PC-9 (cell line): ENCODE measurements around the gene MEIS2. TPM values are rescaled to one million over a fixed set of nuclear protein-coding genes. Genes with fewer than 3 reads are reported as not detected.

ENCODE experiments used
- BruUV-seq: library from RNA; stranded (reverse); fragments of 400-500 nt; replicated peaks from 2 replicates; lab custom pipeline; 2021; lab: Mats Ljungman, UMichigan
- CTCF ChIA-PET: fragments of 300-600 bp; sonication (Branson Sonifier 250); formaldehyde crosslinking; loops from one replicate; lab custom pipeline; 2022; ENCODE audit warnings: antibody characterized with exemption; lab: Charles Lee
- POLR2A ChIA-PET: fragments of 300-600 bp; sonication (Branson Sonifier 250); formaldehyde crosslinking; loops from one replicate; lab custom pipeline; 2022; ENCODE audit warnings: antibody characterized with exemption; ENCODE audit not compliant: unreplicated experiment; lab: Charles Lee
- DNase-seq, 2 experiments: peaks; one replicate each; pipeline versions ENCODE4 v3.0.0 to v3.0.0-alpha.2; 2015 to 2022; ENCODE audit warnings: mixed read lengths in 1 of 2
- H2AFZ ChIP-seq: fragments of 200-600 bp; sonication (generic); 2 replicates; pipeline ENCODE4 v1.8.1; 2017; ENCODE audit warnings: antibody characterized with exemption
- H3F3A ChIP-seq: fragments of 200-600 bp; sonication (generic); 2 replicates; pipeline ENCODE4 v1.8.1; 2017; ENCODE audit warnings: antibody characterized with exemption, mild to moderate bottlenecking, low read depth; ENCODE audit not compliant: insufficient read depth
- H3K27ac ChIP-seq: fragments of 200-600 bp; sonication (generic); 2 replicates; pipeline ENCODE4 v1.6.1; 2016; ENCODE audit warnings: mixed run types
- H3K27me3 ChIP-seq: fragments of 200-600 bp; sonication (generic); 2 replicates; pipeline ENCODE4 v1.6.1; 2016; ENCODE audit warnings: low read depth, mixed run types; ENCODE audit not compliant: insufficient read depth
- H3K36me3 ChIP-seq: fragments of 200-600 bp; sonication (generic); 2 replicates; pipeline ENCODE4 v1.6.1; 2016; ENCODE audit warnings: low read depth, mixed run types
- H3K4me1 ChIP-seq: fragments of 200-600 bp; sonication (generic); replicated peaks from 2 replicates; pipeline ENCODE4 v1.6.1; 2016; ENCODE audit warnings: mixed run types; ENCODE audit not compliant: insufficient read depth
- H3K4me2 ChIP-seq: fragments of 200-600 bp; sonication (generic); 2 replicates; pipeline ENCODE4 v1.6.1; 2017; ENCODE audit warnings: mixed run types
- H3K4me3 ChIP-seq: fragments of 200-600 bp; sonication (generic); 2 replicates; pipeline ENCODE4 v1.6.1; 2016; ENCODE audit warnings: mixed run types
- H3K79me2 ChIP-seq: fragments of 200-600 bp; sonication (generic); 2 replicates; pipeline ENCODE4 v1.6.1; 2017; ENCODE audit warnings: low read depth, mixed run types
- H3K9me2 ChIP-seq: fragments of 200-600 bp; sonication (generic); 2 replicates; pipeline ENCODE4 v1.8.1; 2017; ENCODE audit warnings: mild to moderate bottlenecking; ENCODE audit not compliant: insufficient read depth
- H3K9me3 ChIP-seq: fragments of 200-600 bp; sonication (generic); 2 replicates; pipeline ENCODE4 v1.8.1; 2016; ENCODE audit warnings: low read depth; ENCODE audit not compliant: insufficient read depth
- H4K20me1 ChIP-seq: fragments of 200-600 bp; sonication (generic); 2 replicates; pipeline ENCODE4 v1.8.1; 2017; ENCODE audit not compliant: insufficient read depth
- EZH2 ChIP-seq: fragments of 200-600 bp; sonication (generic); IDR thresholded peaks from 2 replicates; pipeline ENCODE4 v1.8.0; 2017; ENCODE audit warnings: antibody characterized with exemption, low read depth
- intact Hi-C: fragments of 100-400 bp; cut with micrococcal nuclease; formaldehyde crosslinking; loops from one replicate; pipeline ENCODE4 v1.10.0; 2022; ENCODE audit not compliant: unreplicated experiment
- total RNA-seq: library from RNA; stranded (reverse); gene quantifications from 2 replicates; pipeline ENCODE4 v1.2.3, GENCODE V29; 2021
- TF ChIP-seq, protein P1 (sequence below): fragments of 200-600 bp; sonication (generic); conservative IDR thresholded peaks from 2 replicates; pipeline ENCODE4 v1.6.1; 2017; ENCODE audit warnings: mixed run types, antibody characterized with exemption, mild to moderate bottlenecking, moderate library complexity

The MEIS2 gene
- total RNA-seq, 1 experiment from 2014 or later: 29.1 TPM

DNA sequence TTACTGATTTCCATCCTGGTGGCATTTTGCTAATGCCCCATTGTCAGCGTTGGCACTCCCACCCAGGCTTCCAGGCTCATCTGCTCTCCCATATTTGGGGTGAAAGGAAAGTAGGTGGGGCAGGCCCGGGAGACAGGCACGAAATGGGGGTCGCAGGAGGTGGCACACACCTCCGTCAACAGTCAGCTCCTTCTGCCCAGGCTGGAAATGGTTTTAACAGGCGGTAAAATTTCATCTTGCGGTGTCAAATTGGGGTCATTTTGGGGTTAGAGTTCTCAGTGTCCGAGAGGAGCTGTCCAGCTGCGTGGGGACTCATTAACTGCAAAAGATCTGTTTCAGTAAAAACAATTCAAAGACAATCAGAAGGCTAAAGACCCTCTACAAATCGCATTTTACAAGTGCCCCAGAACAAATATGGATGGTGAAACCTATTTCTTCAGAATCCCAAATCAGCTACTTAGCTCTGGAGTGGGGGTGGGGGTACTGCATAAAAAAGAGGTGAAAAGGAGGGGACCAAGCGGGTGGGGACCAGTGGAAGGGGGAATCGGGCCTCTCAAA, 4.2 kb upstream of the MEIS2 start:
- intact Hi-C loops: loop anchor here (5.0 to 10.0 kb wide), 2 partner anchors 202 to 730 kb away; no protein-coding TSS in a partner anchor
- H3F3A ChIP-seq: peaks cover 10% of the 10 kb centered on the region
- H2AFZ ChIP-seq: no peak overlapping the region
- no peak overlapping the region for H3K4me2 ChIP-seq
- no TSS peak for BruUV-seq
- no peaks in the 10 kb centered on the region for H3K27me3 ChIP-seq
- H3K4me1 ChIP-seq: peaks cover 9% of the 10 kb centered on the region; the same call in 1 of the 2 replicates
- no peaks in the 10 kb centered on the region for H3K9me3 ChIP-seq
- no peaks in the 10 kb centered on the region for H3K36me3 ChIP-seq
- no peak overlapping the region for H3K27ac ChIP-seq
- CTCF ChIA-PET: no interaction called here
- no peak overlapping the region for H3K4me3 ChIP-seq
- H3K9me2 ChIP-seq: no peaks in the 10 kb centered on the region
- no peak for DNase-seq
- TF ChIP-seq EZH2: no peak
- TF ChIP-seq, protein P1, sequence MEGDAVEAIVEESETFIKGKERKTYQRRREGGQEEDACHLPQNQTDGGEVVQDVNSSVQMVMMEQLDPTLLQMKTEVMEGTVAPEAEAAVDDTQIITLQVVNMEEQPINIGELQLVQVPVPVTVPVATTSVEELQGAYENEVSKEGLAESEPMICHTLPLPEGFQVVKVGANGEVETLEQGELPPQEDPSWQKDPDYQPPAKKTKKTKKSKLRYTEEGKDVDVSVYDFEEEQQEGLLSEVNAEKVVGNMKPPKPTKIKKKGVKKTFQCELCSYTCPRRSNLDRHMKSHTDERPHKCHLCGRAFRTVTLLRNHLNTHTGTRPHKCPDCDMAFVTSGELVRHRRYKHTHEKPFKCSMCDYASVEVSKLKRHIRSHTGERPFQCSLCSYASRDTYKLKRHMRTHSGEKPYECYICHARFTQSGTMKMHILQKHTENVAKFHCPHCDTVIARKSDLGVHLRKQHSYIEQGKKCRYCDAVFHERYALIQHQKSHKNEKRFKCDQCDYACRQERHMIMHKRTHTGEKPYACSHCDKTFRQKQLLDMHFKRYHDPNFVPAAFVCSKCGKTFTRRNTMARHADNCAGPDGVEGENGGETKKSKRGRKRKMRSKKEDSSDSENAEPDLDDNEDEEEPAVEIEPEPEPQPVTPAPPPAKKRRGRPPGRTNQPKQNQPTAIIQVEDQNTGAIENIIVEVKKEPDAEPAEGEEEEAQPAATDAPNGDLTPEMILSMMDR: no peak
- no peaks in the 10 kb centered on the region for H4K20me1 ChIP-seq
- peaks cover 9% of the 10 kb centered on the region for H3K79me2 ChIP-seq
- POLR2A ChIA-PET: interaction anchor here (0.6 kb wide), 1 partner anchor 246 kb away, joined by 6 read pairs; no protein-coding TSS in a partner anchor

DNA sequence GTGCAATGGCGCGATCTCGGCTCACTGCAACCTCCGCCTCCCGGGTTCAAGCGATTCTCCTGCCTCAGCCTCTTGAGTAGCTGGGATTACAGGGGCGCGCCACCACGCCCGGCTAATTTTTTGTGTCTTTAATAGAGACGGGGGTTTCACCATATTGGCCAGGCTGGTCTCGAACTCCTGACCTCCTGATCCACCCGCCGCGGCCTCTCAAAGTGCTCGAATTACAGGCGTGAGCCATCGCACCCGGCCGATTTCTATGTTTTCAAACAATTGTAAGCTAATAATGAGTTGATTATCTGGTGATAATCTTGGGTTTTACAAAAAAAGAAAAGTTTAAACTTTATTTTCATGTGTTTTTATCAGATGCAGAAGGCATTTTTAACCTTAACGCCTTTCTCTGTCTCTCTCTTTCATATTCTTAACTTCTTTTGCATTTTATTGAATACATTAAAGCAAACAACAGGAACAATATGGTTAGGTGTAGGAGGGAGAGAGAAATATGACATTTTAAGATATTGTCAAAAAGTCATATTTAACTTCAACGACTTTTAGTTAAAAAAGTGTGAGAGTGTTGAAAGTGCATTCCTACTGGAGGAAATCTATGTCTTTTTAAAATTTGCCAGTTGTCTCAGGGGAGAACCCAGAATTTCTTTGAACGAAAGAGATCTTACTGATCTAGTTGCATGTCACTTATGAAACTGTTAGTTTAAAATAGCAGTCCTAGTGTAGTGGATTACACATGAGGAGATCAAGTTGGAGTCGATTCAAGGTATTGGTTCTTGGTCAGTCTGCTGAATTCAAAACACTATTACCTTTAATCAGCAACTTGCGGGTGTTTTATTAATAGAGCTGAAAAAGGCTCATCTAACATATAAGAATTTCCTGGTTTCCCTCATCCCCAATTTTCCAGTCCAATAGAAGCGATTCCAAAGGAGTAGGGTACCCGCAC, 3.4 kb upstream of the MEIS2 start:
- CTCF ChIA-PET: interaction anchor here (0.7 kb wide), 1 partner anchor 23 kb away, joined by 3 read pairs; no protein-coding TSS in a partner anchor
- H3K9me3 ChIP-seq: no peaks in the 10 kb centered on the region
- peak overlapping the region; percentile 87 for H3K4me2 ChIP-seq
- peaks cover 15% of the 10 kb centered on the region for H3K79me2 ChIP-seq
- peaks cover 10% of the 10 kb centered on the region for H3F3A ChIP-seq
- H3K4me3 ChIP-seq: no peak overlapping the region
- no peaks in the 10 kb centered on the region for H3K27me3 ChIP-seq
- DNase-seq: no peak
- H2AFZ ChIP-seq: no peak overlapping the region
- H4K20me1 ChIP-seq: no peaks in the 10 kb centered on the region
- no peaks in the 10 kb centered on the region for H3K36me3 ChIP-seq
- no TSS peak for BruUV-seq
- TF ChIP-seq EZH2: no peak
- TF ChIP-seq, protein P1: no peak
- no peaks in the 10 kb centered on the region for H3K9me2 ChIP-seq
- peaks cover 9% of the 10 kb centered on the region; the same call in 1 of the 2 replicates for H3K4me1 ChIP-seq
- intact Hi-C loops: loop anchor here (5.0 to 10.0 kb wide), 2 partner anchors 201 to 729 kb away; no protein-coding TSS in a partner anchor
- POLR2A ChIA-PET: interaction anchor here (0.6 kb wide), 1 partner anchor 330 kb away, joined by 38 read pairs; no protein-coding TSS in a partner anchor
- no peak overlapping the region for H3K27ac ChIP-seq

DNA sequence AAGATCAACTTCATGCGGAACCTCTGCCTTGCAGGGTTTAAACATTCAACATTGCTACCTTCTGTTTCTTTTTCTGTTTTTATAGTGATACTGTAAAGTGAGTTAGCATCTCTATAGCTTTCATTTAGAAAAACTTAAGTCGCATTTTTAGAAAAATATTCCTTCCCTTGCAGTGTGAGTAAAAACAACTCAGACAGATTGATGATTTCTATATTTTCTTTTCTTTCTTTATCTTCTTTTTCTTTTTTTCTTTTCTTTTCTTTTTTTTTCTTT, 2.8 kb upstream of the MEIS2 start:
- Histone ChIP-seq H3K4me2 (peak overlapping the region; percentile 87), H3F3A (peaks cover 10% of the 10 kb centered on the region), H3K9me2 (no peaks in the 10 kb centered on the region), H4K20me1 (no peaks in the 10 kb centered on the region), H3K4me1 (peaks cover 9% of the 10 kb centered on the region; the same call in 1 of the 2 replicates), H3K27me3 (no peaks in the 10 kb centered on the region), H3K79me2 (peaks cover 21% of the 10 kb centered on the region), H2AFZ (peak overlapping the region; percentile 95; the same call in 1 of the 2 replicates), H3K36me3 (no peaks in the 10 kb centered on the region), H3K9me3 (no peaks in the 10 kb centered on the region), H3K27ac (no peak overlapping the region), H3K4me3 (peak overlapping the region; percentile 91)
- no peak for DNase-seq
- CTCF ChIA-PET: interaction anchor here (0.7 kb wide), 1 partner anchor 23 kb away, joined by 3 read pairs; no protein-coding TSS in a partner anchor
- BruUV-seq: no TSS peak
- TF ChIP-seq EZH2: no peak
- TF ChIP-seq, protein P1: no peak
- POLR2A ChIA-PET: no interaction called here
- intact Hi-C loops: loop anchor here (5.0 to 10.0 kb wide), 2 partner anchors 201 to 728 kb away; no protein-coding TSS in a partner anchor
